Measurements from ENCODE around the gene RMRP.
A peak's percentile ranks its signal among the peaks of the same experiment; 100 is the strongest.
"Not testable (repeated sequence)": the region's sequence is repeated elsewhere in the genome, so short reads cannot be mapped to it uniquely, and the experiment has no call there.

Gene RMRP

GRCh38 chr9:35640431-35640830, 17.4 kb downstream of the RMRP start:
- DNase-seq, result not testable (repeated sequence)

GRCh38 chr9:35639631-35640030, 18.2 kb downstream of the RMRP start:
- no peak for DNase-seq

GRCh38 chr9:35639225-35639624, 18.6 kb downstream of the RMRP start:
- DNase-seq, result not testable (repeated sequence)

GRCh38 chr9:35638751-35639150, 19.1 kb downstream of the RMRP start:
- DNase-seq, result not testable (repeated sequence)

- DNase-seq, result not testable (repeated sequence)
These were observed 20.3 kb downstream of the RMRP start for GRCh38 chr9:35637427-35637955.

DNA sequence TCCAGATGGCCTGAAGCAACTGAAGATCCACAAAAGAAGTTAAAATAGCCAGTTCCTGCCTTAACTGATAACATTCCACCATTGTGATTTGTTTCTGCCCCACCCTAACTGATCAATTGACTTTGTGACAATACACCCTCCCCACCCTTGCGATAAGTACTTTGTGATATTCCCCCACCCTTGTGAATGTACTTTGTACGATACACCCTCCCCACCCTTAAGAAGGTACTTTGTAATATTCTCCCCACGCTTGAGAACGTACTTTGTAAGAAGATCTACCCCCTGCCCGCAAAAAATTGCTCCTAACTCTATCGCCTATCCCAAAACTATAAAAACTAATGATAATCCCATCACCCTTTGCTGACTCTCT, 21.0 kb downstream of the RMRP start:
- not testable (repeated sequence) for DNase-seq

- no peak for DNase-seq
These were observed 21.5 kb downstream of the RMRP start for GRCh38 chr9:35636135-35636876.

DNA sequence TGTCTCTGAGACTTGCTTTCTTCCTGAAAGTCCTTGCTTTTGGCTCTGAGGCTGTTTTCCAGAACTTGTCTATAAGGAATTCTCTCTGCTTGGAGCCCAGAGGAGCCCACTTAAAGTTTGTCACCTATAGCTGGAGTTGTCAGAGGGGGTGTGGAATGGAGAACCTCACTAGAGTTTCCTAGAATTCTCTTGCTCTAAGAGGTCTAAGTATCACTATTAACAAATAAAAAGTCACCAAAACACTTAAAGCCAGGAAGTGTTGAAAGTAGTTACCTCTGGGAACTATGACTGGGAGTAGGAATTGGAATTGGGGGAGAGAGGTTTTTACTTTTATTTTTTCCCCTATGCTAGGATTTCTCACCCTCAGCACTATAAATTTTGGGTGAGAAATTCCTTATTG, 22.1 kb downstream of the RMRP start:
- DNase-seq, result no peak

GRCh38 chr9:35629597-35629996, 28.2 kb downstream of the RMRP start:
- DNase-seq, result no peak

GRCh38 chr9:35628389-35628991, 29.3 kb downstream of the RMRP start:
- DNase-seq, result no peak

GRCh38 chr9:35627575-35627974, 30.2 kb downstream of the RMRP start:
- DNase-seq, result no peak

- peak; percentile 33 for DNase-seq
These were observed 38.0 kb downstream of the RMRP start for GRCh38 chr9:35619800-35620158.

GRCh38 chr9:35618854-35619799, 38.7 kb downstream of the RMRP start:
- peak; percentile 57 for DNase-seq

DNA sequence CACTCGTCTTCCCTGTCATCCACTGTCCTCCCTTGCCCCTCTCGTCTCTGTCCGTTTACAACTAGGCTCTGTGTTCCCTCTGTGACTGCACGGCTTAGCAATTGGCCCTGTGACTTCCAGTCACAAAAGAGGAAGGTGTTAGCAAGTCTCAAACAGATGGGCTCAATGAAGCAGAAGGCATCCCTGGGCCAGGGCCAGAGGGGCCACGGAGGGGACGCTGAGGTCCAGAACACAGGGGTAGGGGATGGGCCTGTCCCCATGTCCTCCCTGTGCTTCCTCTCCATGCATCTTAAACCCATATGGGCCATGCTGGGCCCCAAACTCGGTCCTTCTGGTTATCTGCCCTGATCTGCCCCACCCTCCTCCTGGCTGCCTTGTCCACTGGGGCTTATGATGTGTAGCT, 39.5 kb downstream of the RMRP start, which contains the start of gene CD72:
Gene CD72, minus strand, starts transcription at position 89 of the 403 bp plus-strand sequence. CDS start 110 bp downstream, outside the sequence.
- DNase-seq, result no peak

- DNase-seq, result no peak
These were observed 40.3 kb downstream of the RMRP start for GRCh38 chr9:35617548-35617947.

GRCh38 chr9:35616681-35617459, 40.9 kb downstream of the RMRP start:
- peak; percentile 72 for DNase-seq

DNA sequence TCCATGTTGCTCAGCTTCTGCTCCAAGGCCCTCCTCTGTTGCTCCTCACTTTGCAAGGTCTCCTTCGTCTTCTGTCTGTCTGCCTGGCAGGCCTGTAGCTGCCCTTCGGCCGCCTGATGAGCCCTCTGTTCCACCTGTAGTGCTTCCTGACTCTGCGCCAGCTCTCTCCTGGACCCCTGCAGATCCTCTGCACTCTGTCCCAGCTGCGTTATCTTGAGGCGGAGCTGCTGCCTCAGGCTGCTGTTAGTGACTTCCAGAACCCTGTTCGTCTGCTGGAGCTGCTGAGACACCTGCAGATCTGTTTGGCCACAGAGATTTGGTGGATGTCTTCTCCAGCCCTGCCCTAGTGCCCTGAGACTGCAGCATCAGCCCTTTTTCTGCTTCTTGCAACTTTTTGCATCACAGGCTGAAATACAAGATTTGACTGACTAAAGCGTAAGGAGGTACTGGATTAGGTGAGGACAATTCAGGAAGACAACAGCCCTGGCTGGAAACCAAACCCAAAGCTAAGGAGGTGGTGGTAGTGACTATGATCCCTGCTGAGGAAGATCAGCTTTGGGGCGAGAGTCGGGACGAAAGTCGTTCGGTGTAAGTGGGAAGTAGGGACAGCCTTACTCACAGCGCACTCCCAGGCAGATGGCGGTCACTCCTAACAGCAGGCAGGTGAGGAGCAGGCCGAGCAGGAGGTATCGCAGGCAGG, 41.7 kb downstream of the RMRP start:
- DNase-seq, result no peak

- no peak for DNase-seq
These were observed 45.0 kb downstream of the RMRP start for GRCh38 chr9:35612843-35613242.

- DNase-seq, result not testable (repeated sequence)
These were observed 45.8 kb downstream of the RMRP start for GRCh38 chr9:35612066-35612465.

GRCh38 chr9:35611230-35611797, 46.5 kb downstream of the RMRP start:
- peak; percentile 70 for DNase-seq

DNA sequence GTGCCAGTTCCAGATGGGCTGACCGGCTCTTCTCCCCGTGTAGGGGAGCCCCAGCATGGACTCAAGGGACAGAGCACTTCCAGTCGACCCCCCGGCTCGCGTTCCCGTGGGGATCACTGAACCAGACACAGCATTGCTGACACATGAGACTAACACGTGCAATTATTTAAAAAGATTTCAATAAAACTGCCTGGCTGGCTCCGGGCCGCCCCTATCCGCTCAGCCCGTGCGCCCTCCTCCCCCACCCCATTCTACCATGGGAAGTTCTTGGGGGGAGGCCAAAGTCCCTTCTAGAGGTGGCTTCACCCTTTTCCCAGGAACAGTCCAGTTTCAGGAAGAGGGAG, 48.0 kb downstream of the RMRP start:
- no peak for DNase-seq

Data from activated CD4-positive, alpha-beta T cell treated with anti-CD3 and anti-CD28 coated beads for 48 hours (primary cell).